GM12891 (cell line): ENCODE data around the gene BRAP.

ENCODE experiments used
- PAX5 ChIP-seq: IDR thresholded peaks from 2 replicates; pipeline ENCODE4 v1.6.1; 2011; ENCODE audit warnings: low read length, moderate library complexity, mild to moderate bottlenecking; ENCODE audit not compliant: insufficient read depth, severe bottlenecking
- POLR2A ChIP-seq: IDR thresholded peaks from 2 replicates; pipeline ENCODE4 v1.6.1; 2011; ENCODE audit warnings: low read depth, low read length, control low read depth
- POLR2AphosphoS5 ChIP-seq: IDR thresholded peaks from 2 replicates; pipeline ENCODE4 v1.6.1; 2011; ENCODE audit warnings: low read depth, low read length, control low read depth
- POU2F2 ChIP-seq: IDR thresholded peaks from 2 replicates; pipeline ENCODE4 v1.6.1; 2011; ENCODE audit warnings: low read depth, mild to moderate bottlenecking, control low read depth, low read length, moderate library complexity
- SPI1 ChIP-seq: IDR thresholded peaks from 2 replicates; pipeline ENCODE4 v1.6.1; 2011; ENCODE audit warnings: low read depth, low read length, control low read depth
- TAF1 ChIP-seq: IDR thresholded peaks from 2 replicates; pipeline ENCODE4 v1.6.1; 2011; ENCODE audit warnings: low read depth, low read length, control low read depth

- TF ChIP-seq POLR2A (no peak), POLR2AphosphoS5 (no peak), TAF1 (no peak), SPI1 (no peak), POU2F2 (no peak), PAX5 (no peak)
Observed at GRCh38 chr12:111638556-111638955, 47.2 kb downstream of the BRAP start.
